OCI-LY3 (cell line): ENCODE measurements around the gene NOTCH3.

Experiments used
- EZH2phosphoT487 ChIP-seq: fragments of 200-600 bp; shearing (Covaris generic); IDR thresholded peaks from 2 replicates; pipeline ENCODE4 v1.6.1; 2018; ENCODE audit warnings: antibody characterized with exemption, mixed run types, low read depth
- TF ChIP-seq, protein P1 (sequence below): fragments of 200-600, 300-600 bp; sonication (generic); IDR thresholded peaks from 2 replicates; pipeline ENCODE4 v1.5.1; 2014; ENCODE audit warnings: antibody characterized with exemption, low read length, low read depth

GRCh38 chr19:15198951-15199660 lies 1.7 kb downstream of the NOTCH3 start:
- TF ChIP-seq, protein P1, sequence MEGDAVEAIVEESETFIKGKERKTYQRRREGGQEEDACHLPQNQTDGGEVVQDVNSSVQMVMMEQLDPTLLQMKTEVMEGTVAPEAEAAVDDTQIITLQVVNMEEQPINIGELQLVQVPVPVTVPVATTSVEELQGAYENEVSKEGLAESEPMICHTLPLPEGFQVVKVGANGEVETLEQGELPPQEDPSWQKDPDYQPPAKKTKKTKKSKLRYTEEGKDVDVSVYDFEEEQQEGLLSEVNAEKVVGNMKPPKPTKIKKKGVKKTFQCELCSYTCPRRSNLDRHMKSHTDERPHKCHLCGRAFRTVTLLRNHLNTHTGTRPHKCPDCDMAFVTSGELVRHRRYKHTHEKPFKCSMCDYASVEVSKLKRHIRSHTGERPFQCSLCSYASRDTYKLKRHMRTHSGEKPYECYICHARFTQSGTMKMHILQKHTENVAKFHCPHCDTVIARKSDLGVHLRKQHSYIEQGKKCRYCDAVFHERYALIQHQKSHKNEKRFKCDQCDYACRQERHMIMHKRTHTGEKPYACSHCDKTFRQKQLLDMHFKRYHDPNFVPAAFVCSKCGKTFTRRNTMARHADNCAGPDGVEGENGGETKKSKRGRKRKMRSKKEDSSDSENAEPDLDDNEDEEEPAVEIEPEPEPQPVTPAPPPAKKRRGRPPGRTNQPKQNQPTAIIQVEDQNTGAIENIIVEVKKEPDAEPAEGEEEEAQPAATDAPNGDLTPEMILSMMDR = no peak
- TF ChIP-seq EZH2phosphoT487 = no peak
